Activated CD4-positive, CD25-positive, alpha-beta regulatory T cell (primary cell): ENCODE data around the gene TRIM62.

Experiments
- DNase-seq, 4 experiments: peaks; one replicate each; lab custom pipeline; 2025; lab: John Stamatoyannopoulos, UW

TRIM62 gene

GRCh38 chr1:33180911-33181890 is 642 bp downstream of the TRIM62 start:
- peak; percentile 56 to 75 (median 68) for DNase-seq

- DNase-seq = no peak
Measured at GRCh38 chr1:33180226-33180910, 1.5 kb downstream of the TRIM62 start.

- DNase-seq = no peak
Measured at GRCh38 chr1:33178836-33179439, 2.9 kb downstream of the TRIM62 start.

GRCh38 chr1:33177996-33178540 is 3.8 kb downstream of the TRIM62 start:
- DNase-seq = no peak

GRCh38 chr1:33176887-33177286 is 5.0 kb downstream of the TRIM62 start:
- no peak for DNase-seq

- DNase-seq = no peak
Measured at GRCh38 chr1:33176362-33176850, 5.4 kb downstream of the TRIM62 start.

- DNase-seq = no peak
Measured at GRCh38 chr1:33175865-33176264, 6.0 kb downstream of the TRIM62 start.

GRCh38 chr1:33173091-33173490 is 8.8 kb downstream of the TRIM62 start:
- DNase-seq = no peak

- no peak for DNase-seq
Measured at GRCh38 chr1:33171977-33172813, 9.6 kb downstream of the TRIM62 start.

GRCh38 chr1:33170351-33171274 is 11.2 kb downstream of the TRIM62 start:
- no peak for DNase-seq

GRCh38 chr1:33169290-33170055 is 12.4 kb downstream of the TRIM62 start:
- no peak for DNase-seq

GRCh38 chr1:33168556-33169289 is 13.1 kb downstream of the TRIM62 start:
- DNase-seq = no peak

GRCh38 chr1:33167650-33168447 is 14.0 kb downstream of the TRIM62 start:
- DNase-seq = no peak

- DNase-seq = no peak
Measured at GRCh38 chr1:33165809-33166208, 16.0 kb downstream of the TRIM62 start.

- DNase-seq = no peak
Measured at GRCh38 chr1:33165209-33165608, 16.6 kb downstream of the TRIM62 start.

GRCh38 chr1:33163621-33164519 is 18.0 kb downstream of the TRIM62 start:
- DNase-seq = no peak

GRCh38 chr1:33162141-33162540 is 19.7 kb downstream of the TRIM62 start:
- DNase-seq = no peak
